Activated T-cell treated with anti-CD3 and anti-CD28 coated beads, Interleukin-2, amount 50 U/mL, for 4 hours (primary cell): ENCODE results near the gene MICALL2. TPM values are rescaled to one million over a fixed set of nuclear protein-coding genes. Genes with fewer than 3 reads are reported as not detected.

Experiments
- ATAC-seq, 2 donors: fragments of 200-7000 bp; cut with Tn5 transposase; one replicate each; pipeline ENCODE4 v1.10.0; 2021
- DNase-seq: peaks from one replicate; pipeline ENCODE4 v3.0.0-alpha.2; 2020
- H3K27me3 Mint-ChIP-seq: one replicate; pipeline ENCODE4 v1.8.0; 2021; ENCODE audit warnings: low read depth, mixed read lengths
- H3K36me3 Mint-ChIP-seq: one replicate; pipeline ENCODE4 v1.8.0; 2022; ENCODE audit warnings: mixed read lengths; ENCODE audit not compliant: insufficient read depth
- H3K4me1 Mint-ChIP-seq: one replicate; pipeline ENCODE4 v1.8.0; 2021; ENCODE audit warnings: low read depth, mixed read lengths
- H3K4me3 Mint-ChIP-seq: one replicate; pipeline ENCODE4 v1.8.0; 2021; ENCODE audit warnings: mild to moderate bottlenecking, moderate library complexity, mixed read lengths
- H3K9me3 Mint-ChIP-seq: one replicate; pipeline ENCODE4 v1.8.0; 2021; ENCODE audit warnings: mixed read lengths
- total RNA-seq, 3 donors: library from RNA; stranded (reverse); gene quantifications; one replicate each; pipeline ENCODE4 v1.2.1, GENCODE V29; 2021

The MICALL2 gene
- total RNA-seq, 3 donors from 2014 or later = 1.3 to 2.7 (median 1.4) TPM

DNA sequence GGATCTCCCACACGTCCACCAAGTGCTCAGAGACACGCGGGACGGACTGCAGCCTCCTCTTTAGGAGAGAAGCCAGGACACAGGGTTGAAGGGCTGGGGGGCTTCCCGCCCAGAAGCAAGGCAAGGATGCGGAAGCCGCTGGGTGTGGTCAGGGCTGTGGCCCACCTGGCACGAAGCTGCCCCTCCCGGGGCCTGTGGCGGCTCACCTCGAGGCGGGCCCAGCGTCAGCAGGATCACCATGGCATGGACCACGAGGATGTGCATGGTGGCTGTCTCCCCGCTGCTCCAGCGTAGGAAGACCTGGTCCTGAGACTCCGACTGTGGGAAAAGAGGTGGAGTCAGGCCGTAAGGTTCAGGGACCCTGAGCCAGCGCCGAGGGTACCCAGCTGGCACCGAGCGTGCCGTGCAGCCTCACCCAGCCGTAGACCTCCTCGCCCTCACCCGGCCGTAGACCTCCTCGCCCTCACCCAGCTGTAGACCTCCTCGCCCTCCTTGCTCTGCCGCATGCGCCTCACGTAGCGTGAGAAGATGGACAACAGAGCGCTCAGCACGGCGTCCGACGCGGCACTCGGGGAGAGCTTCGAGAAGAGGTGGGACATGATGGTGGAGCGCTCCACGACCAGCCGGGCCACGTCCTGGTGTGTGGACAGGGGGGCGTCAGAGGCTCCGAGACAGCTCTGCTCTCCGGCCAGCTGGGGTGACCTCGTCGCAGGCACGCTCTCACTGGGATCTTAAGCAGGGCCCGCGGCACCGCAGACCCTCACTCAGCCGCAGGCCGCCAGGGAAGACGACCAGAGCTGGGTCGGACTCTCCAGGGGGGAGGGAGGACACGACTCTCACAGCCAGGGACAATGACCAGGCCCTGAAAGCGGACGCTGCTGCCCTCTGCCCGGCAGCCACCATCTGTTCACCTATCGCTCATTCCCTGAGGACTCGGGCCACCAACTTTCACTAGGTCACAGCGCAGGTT, 24.6 kb upstream of the MICALL2 start:
- DNase-seq (no peak), ATAC-seq (no peak)
- Mint-ChIP-seq H3K36me3 (peaks cover 13% of the 10 kb centered on the region), H3K9me3 (no peaks in the 10 kb centered on the region), H3K27me3 (no peaks in the 10 kb centered on the region), H3K4me3 (no peak overlapping the region), H3K4me1 (no peaks in the 10 kb centered on the region)

DNA sequence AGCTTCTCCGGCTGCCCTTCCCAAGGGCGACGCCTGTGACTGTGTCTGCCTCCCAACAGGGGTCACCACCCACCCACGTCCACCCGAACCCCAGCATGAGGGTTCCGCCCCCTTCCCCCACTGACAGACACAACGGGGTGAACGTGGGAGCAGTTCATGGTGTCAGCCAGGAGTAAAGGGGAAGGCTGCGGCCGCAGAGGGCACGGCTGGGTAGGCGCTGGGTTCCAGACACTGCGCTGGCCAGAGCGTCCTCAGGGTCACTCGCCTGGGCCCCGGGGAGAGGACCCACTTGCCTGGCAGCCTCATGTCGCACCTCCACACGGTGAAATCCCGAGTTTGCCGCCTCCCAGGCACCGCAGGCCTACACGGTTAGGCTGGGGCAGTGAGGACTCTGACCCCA, 23.8 kb upstream of the MICALL2 start:
- ATAC-seq (no peak), DNase-seq (no peak)
- Mint-ChIP-seq H3K4me3 (no peak overlapping the region), H3K27me3 (no peaks in the 10 kb centered on the region), H3K9me3 (no peaks in the 10 kb centered on the region), H3K4me1 (no peaks in the 10 kb centered on the region), H3K36me3 (peaks cover 8% of the 10 kb centered on the region)

DNA sequence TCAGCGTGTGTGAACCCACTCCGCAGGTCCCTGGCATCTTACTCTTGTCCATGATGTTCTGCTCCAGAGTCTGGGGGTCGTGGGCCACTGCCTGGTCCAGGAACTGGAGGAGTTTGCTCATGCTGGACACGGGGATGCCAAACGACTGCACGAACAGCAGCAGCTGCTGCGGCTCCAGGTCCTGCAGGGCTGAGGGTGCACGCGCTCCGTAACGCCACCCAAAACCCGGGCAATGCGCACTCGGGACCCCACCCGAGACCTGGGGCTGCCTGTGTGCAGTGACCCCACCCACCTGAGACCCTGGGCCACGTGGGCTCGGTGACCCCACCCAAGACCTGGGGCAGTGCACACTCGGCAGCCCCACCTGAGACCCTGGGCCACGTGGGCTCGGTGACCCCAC, 22.0 kb upstream of the MICALL2 start:
- Mint-ChIP-seq H3K4me1 (no peaks in the 10 kb centered on the region), H3K27me3 (no peaks in the 10 kb centered on the region), H3K9me3 (no peaks in the 10 kb centered on the region), H3K36me3 (peaks cover 8% of the 10 kb centered on the region), H3K4me3 (no peak overlapping the region)
- DNase-seq = no peak
- ATAC-seq = no peak

DNA sequence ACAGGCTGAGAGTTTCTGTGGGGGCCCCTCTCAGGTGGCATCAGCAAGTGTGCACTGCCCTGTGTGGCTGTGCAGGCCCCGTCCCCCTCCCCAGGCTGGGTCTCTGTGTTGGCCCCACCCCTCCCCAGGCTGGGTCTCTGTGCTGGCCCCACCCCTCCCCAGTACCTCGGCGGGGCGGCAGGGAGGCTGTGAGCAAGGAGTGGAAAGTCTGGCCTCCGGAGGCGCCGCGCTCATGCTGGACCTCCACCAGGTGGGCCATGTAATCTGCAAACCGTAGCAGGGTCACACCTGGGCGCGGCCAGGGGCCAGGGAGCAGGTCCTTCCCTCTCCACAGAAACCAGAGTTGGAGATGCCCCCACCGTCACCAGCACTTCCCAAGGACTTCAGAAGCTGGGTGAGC, 21.4 kb upstream of the MICALL2 start:
- peaks cover 6% of the 10 kb centered on the region for H3K36me3 Mint-ChIP-seq
- ATAC-seq = no peak
- no peak for DNase-seq
- H3K9me3 Mint-ChIP-seq = no peaks in the 10 kb centered on the region
- H3K4me1 Mint-ChIP-seq = no peaks in the 10 kb centered on the region
- no peaks in the 10 kb centered on the region for H3K27me3 Mint-ChIP-seq
- no peak overlapping the region for H3K4me3 Mint-ChIP-seq

DNA sequence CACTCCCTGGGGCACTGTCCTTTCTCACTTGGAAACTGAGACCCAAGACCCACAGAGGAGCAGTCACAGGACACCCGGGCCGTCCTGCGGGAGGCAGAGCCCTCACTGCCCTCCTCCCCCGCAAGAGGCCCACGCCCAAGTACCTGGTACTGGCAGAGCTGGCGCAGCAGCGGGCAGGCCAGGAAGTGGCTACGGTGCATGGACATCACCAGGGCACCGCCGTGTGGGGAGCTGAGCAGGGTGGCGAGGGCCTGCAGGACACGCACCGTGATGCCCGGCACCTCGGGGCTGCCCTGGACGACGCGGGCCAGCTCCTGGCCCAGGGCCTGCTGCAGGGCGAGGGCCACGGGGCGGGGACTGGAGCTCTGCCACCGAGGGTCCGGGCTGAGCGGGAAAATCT, 20.0 kb upstream of the MICALL2 start:
- ATAC-seq = no peak
- Mint-ChIP-seq H3K9me3 (no peaks in the 10 kb centered on the region), H3K4me1 (peaks cover 6% of the 10 kb centered on the region), H3K36me3 (peaks cover 7% of the 10 kb centered on the region), H3K27me3 (no peaks in the 10 kb centered on the region), H3K4me3 (no peak overlapping the region)
- no peak for DNase-seq

DNA sequence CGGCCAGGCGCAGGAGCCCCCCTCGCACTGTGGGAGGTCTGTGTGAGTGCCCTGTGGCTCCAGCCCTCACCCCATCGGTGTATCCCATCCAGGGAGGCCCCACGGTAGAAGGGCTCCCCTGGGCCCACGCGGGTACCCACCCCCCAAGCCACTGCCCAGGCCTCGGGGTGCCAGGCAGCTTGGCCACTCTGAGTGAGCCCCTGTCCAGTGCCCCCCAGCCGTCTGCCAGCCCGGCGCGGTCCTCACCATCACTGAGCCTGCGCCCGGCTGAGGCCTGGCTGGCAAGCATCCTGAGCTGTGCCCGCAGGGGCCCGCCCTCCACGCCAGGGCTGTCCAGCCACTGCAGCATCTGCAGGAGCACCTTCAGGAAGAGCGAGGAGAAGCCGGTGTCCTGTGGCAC, 19.2 kb upstream of the MICALL2 start:
- Mint-ChIP-seq H3K4me1 (peaks cover 6% of the 10 kb centered on the region), H3K36me3 (peaks cover 4% of the 10 kb centered on the region), H3K4me3 (no peak overlapping the region), H3K9me3 (no peaks in the 10 kb centered on the region), H3K27me3 (no peaks in the 10 kb centered on the region)
- no peak for ATAC-seq
- no peak for DNase-seq

DNA sequence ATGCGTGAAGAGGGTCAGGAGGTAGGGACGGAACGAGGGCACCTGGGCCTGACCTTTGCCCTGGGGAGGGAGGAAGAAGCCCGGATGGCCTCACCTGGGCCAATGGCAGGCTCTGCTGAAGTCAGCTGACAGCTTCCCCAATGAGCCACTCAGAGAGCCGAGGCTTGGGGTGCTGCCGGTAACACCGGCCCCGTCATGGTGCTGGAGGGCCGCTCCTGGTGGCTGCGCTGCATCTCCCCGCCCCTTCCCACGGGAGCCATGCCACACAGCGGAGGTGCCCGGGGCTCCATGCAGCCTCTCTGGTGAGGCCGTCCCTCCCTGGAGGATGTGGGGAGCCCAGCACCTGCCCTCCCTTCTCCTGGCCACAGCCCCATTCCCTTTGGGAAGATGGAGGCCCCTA, 17.6 kb upstream of the MICALL2 start:
- no peak for DNase-seq
- no peaks in the 10 kb centered on the region for H3K9me3 Mint-ChIP-seq
- no peak overlapping the region for H3K4me3 Mint-ChIP-seq
- H3K36me3 Mint-ChIP-seq = peaks cover 4% of the 10 kb centered on the region
- no peaks in the 10 kb centered on the region for H3K27me3 Mint-ChIP-seq
- ATAC-seq = no peak
- H3K4me1 Mint-ChIP-seq = peaks cover 6% of the 10 kb centered on the region

DNA sequence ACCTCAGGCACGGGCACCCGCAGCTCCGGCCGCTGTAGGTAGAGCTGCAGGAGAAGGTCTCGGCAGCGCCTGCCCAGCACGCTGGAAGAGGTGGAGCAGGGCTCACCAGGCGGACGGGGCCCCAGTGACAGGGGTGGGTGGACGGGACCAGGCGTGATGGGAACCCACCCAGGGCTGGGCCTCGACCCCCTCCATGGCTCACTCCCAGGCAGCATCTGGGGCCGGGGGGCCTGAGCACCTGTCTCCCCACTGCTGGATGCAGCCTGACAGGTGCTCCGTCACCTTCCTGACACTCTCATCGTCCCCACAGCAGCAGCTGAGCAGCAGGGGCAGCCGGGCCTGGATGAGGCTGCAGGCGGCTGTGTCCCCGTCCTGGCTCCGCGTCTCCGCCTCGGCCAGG, 16.7 kb upstream of the MICALL2 start:
- H3K27me3 Mint-ChIP-seq = no peaks in the 10 kb centered on the region
- H3K9me3 Mint-ChIP-seq = no peaks in the 10 kb centered on the region
- peaks cover 4% of the 10 kb centered on the region for H3K36me3 Mint-ChIP-seq
- no peak overlapping the region for H3K4me3 Mint-ChIP-seq
- H3K4me1 Mint-ChIP-seq = peaks cover 6% of the 10 kb centered on the region
- ATAC-seq (no peak), DNase-seq (no peak)

DNA sequence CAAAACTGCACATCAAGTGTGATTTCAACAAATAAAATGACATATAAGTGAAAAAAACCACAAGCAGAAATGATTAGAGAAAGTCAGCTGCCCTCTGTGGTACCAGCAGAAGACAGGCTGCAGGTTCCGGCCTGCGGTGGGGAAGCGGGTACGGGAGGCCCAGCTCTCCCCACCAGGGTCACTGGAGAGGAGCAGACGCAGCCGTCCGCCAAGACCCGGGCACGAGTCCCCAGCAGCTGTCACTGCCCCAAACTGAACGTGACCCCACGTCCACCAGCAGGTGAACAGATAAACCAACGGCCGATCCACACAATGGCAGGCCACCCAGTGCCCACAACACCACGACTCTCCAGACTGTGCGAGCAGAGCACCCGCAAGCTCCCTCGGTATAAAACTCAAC, 16.1 kb upstream of the MICALL2 start:
- ATAC-seq = no peak
- Mint-ChIP-seq H3K4me3 (no peak overlapping the region), H3K9me3 (no peaks in the 10 kb centered on the region), H3K4me1 (peaks cover 6% of the 10 kb centered on the region), H3K36me3 (peaks cover 4% of the 10 kb centered on the region), H3K27me3 (no peaks in the 10 kb centered on the region)
- no peak for DNase-seq

DNA sequence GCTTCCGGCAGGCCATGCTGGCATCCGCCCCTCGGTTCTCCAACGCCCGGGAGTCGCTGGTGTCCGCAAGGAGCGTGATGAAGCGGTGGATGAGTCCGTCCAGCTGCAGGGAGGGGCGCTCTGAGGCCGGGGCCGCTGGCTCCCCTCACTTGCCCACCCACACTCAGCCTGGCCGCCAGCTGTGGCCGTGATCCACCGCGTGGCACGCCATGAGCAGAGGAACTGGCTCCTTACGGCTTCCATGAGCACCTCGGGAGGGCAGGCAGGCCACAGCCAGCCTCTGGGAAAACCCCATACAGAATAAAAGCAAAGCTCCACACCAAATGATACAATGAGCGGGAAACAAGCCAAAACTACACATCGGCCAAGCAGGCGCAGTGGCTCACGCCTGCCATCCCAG, 15.5 kb upstream of the MICALL2 start:
- DNase-seq = no peak
- Mint-ChIP-seq H3K9me3 (no peaks in the 10 kb centered on the region), H3K27me3 (no peaks in the 10 kb centered on the region), H3K36me3 (peaks cover 4% of the 10 kb centered on the region), H3K4me1 (peaks cover 6% of the 10 kb centered on the region), H3K4me3 (no peak overlapping the region)
- ATAC-seq = no peak

DNA sequence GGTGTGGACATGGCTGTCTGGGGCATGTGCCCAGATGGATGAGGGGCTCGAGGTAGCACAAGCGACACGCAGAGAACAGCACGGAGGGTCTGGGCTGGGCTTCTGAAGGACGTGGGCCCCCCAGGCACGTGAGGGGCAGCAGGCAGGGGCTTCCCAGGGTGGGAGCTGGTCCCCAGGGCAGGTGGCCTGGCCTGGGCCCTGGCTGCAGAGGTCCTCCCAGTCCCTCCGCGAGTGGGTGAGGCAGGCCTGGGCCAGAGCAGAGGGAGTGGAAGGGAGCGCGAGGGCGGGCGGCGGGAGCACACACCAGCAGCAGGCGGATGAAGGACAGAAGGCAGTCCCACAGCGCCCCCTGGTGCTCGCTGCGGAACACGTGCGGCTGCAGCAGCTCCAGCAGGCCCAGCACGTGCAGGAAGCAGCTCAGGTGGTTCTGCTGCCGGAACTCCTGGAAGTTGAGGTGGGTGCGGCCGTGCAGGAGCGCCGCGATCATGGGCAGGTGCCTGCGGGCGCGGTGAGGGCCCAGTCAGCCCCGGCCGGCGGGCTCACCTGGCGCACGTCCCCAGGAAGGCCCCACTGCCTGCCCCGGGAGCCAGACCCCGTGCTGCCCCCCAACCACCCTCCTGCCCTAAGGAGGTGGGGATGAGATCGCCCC, 14.7 kb upstream of the MICALL2 start:
- Mint-ChIP-seq H3K36me3 (peaks cover 3% of the 10 kb centered on the region), H3K4me3 (no peak overlapping the region), H3K4me1 (peaks cover 6% of the 10 kb centered on the region), H3K27me3 (no peaks in the 10 kb centered on the region), H3K9me3 (no peaks in the 10 kb centered on the region)
- DNase-seq = peak; percentile 84
- ATAC-seq = peak; percentile 86 to 92

DNA sequence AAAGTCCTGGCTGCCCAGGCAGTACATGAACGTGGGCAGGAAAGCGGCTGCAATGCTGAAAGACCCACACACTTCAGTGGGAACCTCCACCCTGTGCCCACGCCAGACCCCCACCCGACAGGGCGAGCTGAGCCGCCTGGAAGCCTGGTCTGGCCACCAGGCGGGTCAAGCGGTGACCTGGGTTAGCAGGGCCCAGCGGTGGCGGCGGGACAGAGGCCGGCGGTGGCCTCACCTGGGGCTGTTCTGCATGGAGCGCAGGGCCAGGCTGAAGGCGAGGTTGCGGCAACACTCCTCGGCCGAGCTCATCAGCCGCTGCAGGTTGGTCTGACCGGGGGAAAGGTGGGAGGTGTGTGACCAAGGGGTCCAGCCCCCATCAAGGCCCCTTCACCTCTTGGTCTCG, 11.6 kb upstream of the MICALL2 start:
- Mint-ChIP-seq H3K9me3 (no peaks in the 10 kb centered on the region), H3K36me3 (peaks cover 2% of the 10 kb centered on the region), H3K4me1 (peaks cover 6% of the 10 kb centered on the region), H3K4me3 (no peak overlapping the region), H3K27me3 (no peaks in the 10 kb centered on the region)
- ATAC-seq (no peak), DNase-seq (no peak)

DNA sequence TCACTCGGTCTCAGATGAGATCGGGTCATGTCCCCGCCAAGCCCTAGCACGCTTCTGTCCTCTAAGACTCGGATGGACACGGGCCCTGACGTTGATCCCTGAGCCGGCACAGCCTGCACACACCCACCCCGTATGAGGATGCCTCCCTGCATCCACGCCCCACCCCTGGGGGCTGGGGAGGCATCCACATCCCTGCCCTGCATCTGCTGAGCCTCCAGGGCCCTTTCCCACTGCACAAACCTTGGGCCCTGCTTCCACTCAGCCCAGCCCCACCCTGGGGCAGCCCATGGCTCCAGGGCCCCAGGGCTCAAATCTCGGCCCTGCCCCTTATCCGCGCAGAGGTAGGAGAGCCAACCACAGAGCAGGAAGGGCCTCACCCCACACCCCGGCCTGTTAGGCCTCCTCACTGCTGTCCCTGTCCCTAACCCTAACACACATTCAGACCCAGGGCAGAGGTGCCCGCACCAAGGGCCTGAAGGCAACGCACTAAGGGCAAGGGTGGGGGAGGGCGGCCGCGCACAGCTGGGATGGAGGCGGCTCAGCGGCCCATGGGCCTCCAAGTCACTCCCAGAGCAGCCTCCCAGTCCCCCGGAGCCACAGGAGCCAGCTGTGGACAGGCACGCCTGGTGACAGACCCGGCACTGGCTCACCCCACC, 9.5 kb upstream of the MICALL2 start:
- no peaks in the 10 kb centered on the region for H3K9me3 Mint-ChIP-seq
- no peaks in the 10 kb centered on the region for H3K4me1 Mint-ChIP-seq
- DNase-seq = no peak
- no peak for ATAC-seq
- H3K4me3 Mint-ChIP-seq = no peak overlapping the region
- H3K27me3 Mint-ChIP-seq = no peaks in the 10 kb centered on the region
- H3K36me3 Mint-ChIP-seq = no peaks in the 10 kb centered on the region

DNA sequence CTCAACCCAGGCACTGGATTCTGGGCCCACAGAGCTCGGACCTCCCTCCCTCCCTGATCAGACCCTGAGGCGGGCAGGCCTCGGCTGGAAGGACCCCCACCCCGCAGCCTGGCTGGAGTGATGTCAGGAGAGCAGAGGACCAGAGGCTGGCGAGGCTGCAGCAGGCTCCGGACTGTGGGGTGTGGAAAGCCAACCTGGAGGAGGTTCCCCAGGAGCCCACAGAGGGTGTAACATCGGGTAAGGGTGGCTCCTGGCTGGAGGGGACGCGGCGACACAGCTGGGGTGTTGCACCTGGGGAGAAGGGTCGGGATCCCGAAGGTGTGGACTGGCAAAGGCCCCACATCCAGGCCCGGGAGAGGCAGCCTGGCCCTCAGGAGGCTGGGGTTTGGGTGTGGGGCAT, 8.9 kb upstream of the MICALL2 start:
- ATAC-seq (no peak), DNase-seq (no peak)
- Mint-ChIP-seq H3K27me3 (no peaks in the 10 kb centered on the region), H3K4me3 (no peak overlapping the region), H3K36me3 (no peaks in the 10 kb centered on the region), H3K9me3 (no peaks in the 10 kb centered on the region), H3K4me1 (no peaks in the 10 kb centered on the region)
